ENCODE data around the gene PURB.

DNA sequence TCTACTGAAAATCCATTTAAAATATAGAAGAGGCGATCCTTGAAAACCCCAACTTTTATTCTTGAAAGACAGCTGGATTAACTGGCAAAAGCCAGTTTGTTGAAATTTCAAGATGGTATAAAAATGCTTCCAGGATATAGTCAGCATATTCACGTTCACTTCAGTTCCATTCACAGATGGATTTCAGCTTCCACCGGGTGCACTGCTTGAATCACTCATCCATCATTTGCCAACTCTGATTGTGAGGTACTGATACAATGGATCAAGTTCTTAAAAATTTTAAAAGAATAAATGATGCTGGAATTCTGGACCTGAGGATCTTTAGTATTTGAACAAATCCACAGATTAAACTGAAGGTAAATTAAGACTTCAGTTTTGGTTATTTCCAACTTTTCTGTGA is 2.4 kb downstream of the PURB start:
- TF ChIP-seq, protein P1, sequence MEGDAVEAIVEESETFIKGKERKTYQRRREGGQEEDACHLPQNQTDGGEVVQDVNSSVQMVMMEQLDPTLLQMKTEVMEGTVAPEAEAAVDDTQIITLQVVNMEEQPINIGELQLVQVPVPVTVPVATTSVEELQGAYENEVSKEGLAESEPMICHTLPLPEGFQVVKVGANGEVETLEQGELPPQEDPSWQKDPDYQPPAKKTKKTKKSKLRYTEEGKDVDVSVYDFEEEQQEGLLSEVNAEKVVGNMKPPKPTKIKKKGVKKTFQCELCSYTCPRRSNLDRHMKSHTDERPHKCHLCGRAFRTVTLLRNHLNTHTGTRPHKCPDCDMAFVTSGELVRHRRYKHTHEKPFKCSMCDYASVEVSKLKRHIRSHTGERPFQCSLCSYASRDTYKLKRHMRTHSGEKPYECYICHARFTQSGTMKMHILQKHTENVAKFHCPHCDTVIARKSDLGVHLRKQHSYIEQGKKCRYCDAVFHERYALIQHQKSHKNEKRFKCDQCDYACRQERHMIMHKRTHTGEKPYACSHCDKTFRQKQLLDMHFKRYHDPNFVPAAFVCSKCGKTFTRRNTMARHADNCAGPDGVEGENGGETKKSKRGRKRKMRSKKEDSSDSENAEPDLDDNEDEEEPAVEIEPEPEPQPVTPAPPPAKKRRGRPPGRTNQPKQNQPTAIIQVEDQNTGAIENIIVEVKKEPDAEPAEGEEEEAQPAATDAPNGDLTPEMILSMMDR (IDR thresholded peaks at IDR 0.05; ENCODE audit: low read length) = no peak
- TF ChIP-seq EZH2 (optimal IDR thresholded peaks at IDR 0.05; ENCODE audit: low read depth, low read length) = no peak
- TF ChIP-seq EZH2phosphoT487 (IDR thresholded peaks at IDR 0.05; ENCODE audit: low read length) = no peak
